A549 (cell line): ENCODE measurements around the gene SHANK2.

Source experiments
- EP300 ChIP-seq, 2 experiments: fragments of >200 bp; sonication (Bioruptor Twin); formaldehyde crosslinking; IDR thresholded peaks; 2 replicates in 1 of 2; 3 replicates in 1 of 2; pipeline ENCODE4 v1.6.1; 2016 to 2017
- POLR2A ChIP-seq: IDR thresholded peaks from 2 replicates; pipeline ENCODE4 v1.6.1; 2012; ENCODE audit warnings: mild to moderate bottlenecking, low read length
- POLR2AphosphoS2 ChIP-seq: conservative IDR thresholded peaks from 2 replicates; pipeline ENCODE4 v1.6.1; 2012; ENCODE audit warnings: low read length, improper control_type of control experiment, inconsistent platforms
- TF ChIP-seq, protein P1 (sequence below): fragments of 250-450 bp; sonication (Bioruptor Pico); IDR thresholded peaks from 2 replicates; pipeline ENCODE4 v1.5.0; 2020; ENCODE audit warnings: low read depth, mild to moderate bottlenecking, moderate library complexity
- TF ChIP-seq, protein P2 (sequence below): fragments of >200 bp; sonication (Bioruptor Twin); formaldehyde crosslinking; IDR thresholded peaks from 3 replicates; pipeline ENCODE4 v1.5.1; 2016

DNA sequence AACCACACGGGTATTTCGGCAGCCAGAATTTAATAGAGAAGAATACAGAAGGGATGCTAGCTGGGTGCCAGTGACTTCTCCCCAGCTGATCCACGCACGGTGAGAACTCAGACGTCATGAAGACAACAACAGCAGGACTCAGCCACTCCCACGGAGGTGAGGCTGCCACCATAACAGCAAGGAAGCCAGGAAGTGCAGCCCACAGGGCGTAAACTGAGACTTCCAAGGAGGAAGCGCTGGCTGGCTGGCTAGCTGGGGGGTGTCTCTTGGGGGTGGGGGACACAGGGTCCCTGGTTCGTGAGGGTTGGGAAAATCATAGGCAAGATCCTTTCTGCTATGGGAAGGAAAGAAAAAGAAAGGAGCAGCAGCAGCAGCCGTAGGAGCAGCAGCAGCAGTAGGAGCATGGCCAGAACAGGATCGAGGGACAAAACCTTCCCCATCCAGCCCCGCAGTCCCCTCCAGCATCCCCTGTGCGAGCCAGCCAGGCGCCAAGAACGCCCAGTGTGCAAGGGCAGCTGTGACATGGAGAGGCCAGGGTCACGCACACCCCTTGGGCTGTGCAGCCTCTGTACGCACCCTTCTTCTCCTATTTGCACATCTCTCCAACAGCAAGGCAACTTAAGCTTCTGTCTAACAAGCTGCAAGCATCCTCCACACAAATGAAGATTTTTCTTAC is 49.6 kb upstream of the SHANK2 start:
- TF ChIP-seq, protein P1, sequence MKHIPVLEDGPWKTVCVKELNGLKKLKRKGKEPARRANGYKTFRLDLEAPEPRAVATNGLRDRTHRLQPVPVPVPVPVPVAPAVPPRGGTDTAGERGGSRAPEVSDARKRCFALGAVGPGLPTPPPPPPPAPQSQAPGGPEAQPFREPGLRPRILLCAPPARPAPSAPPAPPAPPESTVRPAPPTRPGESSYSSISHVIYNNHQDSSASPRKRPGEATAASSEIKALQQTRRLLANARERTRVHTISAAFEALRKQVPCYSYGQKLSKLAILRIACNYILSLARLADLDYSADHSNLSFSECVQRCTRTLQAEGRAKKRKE (CRISPR knock-in tag) = no peak
- TF ChIP-seq, protein P2, sequence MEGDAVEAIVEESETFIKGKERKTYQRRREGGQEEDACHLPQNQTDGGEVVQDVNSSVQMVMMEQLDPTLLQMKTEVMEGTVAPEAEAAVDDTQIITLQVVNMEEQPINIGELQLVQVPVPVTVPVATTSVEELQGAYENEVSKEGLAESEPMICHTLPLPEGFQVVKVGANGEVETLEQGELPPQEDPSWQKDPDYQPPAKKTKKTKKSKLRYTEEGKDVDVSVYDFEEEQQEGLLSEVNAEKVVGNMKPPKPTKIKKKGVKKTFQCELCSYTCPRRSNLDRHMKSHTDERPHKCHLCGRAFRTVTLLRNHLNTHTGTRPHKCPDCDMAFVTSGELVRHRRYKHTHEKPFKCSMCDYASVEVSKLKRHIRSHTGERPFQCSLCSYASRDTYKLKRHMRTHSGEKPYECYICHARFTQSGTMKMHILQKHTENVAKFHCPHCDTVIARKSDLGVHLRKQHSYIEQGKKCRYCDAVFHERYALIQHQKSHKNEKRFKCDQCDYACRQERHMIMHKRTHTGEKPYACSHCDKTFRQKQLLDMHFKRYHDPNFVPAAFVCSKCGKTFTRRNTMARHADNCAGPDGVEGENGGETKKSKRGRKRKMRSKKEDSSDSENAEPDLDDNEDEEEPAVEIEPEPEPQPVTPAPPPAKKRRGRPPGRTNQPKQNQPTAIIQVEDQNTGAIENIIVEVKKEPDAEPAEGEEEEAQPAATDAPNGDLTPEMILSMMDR = no peak
- TF ChIP-seq EP300 (IDR thresholded peaks at IDR 0.05) (no peak), POLR2AphosphoS2 (no peak), POLR2A (no peak)
